DND-41 (cell line): Measurements from ENCODE around the gene LIAS.
"Not testable (repeated sequence)": the region's sequence is repeated elsewhere in the genome, so short reads cannot be mapped to it uniquely, and the experiment has no call there.

Source experiments
- ATAC-seq: fragments of 200-7000 bp; cut with Tn5 transposase; 3 replicates; pipeline ENCODE4 v1.9.1; 2021; ENCODE audit warnings: low read depth; ENCODE audit not compliant: insufficient read depth
- DNase-seq: peaks from one replicate; pipeline ENCODE4 v3.0.0-alpha.2; 2020
- H2AFZ ChIP-seq: 2 replicates; pipeline ENCODE4 v1.6.0; 2012; ENCODE audit warnings: low read depth, low read length
- H3K27ac ChIP-seq: 2 replicates; pipeline ENCODE4 v1.5.1; 2012; ENCODE audit warnings: low read length, inconsistent platforms
- H3K27me3 ChIP-seq: fragments of 200-600 bp; sonication (generic); 2 replicates; pipeline ENCODE4 v1.6.0; 2012; ENCODE audit warnings: low read length, mild to moderate bottlenecking, inconsistent platforms; ENCODE audit not compliant: insufficient read depth, poor library complexity
- H3K36me3 ChIP-seq: 2 replicates; pipeline ENCODE4 v1.5.1; 2012; ENCODE audit warnings: low read length, inconsistent platforms; ENCODE audit not compliant: insufficient read depth
- H3K4me1 ChIP-seq: 2 replicates; pipeline ENCODE4 v1.5.1; 2012; ENCODE audit warnings: mild to moderate bottlenecking, low read length; ENCODE audit not compliant: insufficient read depth
- H3K4me2 ChIP-seq: 2 replicates; pipeline ENCODE4 v1.6.0; 2012; ENCODE audit warnings: mild to moderate bottlenecking, moderate library complexity, low read length, inconsistent platforms; ENCODE audit not compliant: insufficient read depth
- H3K4me3 ChIP-seq, 2 experiments: fragments of 200-600 bp in 1 of 2; shearing (Covaris generic) in 1 of 2; 2 replicates each; pipeline ENCODE4 v1.5.1; 2012 to 2016; ENCODE audit warnings: inconsistent platforms in 2 of 2, low read length in 2 of 2, mild to moderate bottlenecking in 2 of 2, low read depth in 1 of 2, moderate library complexity in 1 of 2
- H3K79me2 ChIP-seq: 2 replicates; pipeline ENCODE4 v1.6.0; 2012; ENCODE audit warnings: low read length, inconsistent platforms; ENCODE audit not compliant: insufficient read depth
- H3K9ac ChIP-seq: 2 replicates; pipeline ENCODE4 v1.6.0; 2012; ENCODE audit warnings: low read depth, mild to moderate bottlenecking, inconsistent platforms, low read length, moderate library complexity
- H3K9me3 ChIP-seq: 2 replicates; pipeline ENCODE4 v1.5.1; 2012; ENCODE audit warnings: low read length, moderate library complexity, mild to moderate bottlenecking, inconsistent platforms; ENCODE audit not compliant: insufficient read depth, severe bottlenecking
- H4K20me1 ChIP-seq: 2 replicates; pipeline ENCODE4 v1.6.0; 2012; ENCODE audit warnings: low read length; ENCODE audit not compliant: insufficient read depth
- CTCF ChIP-seq: IDR thresholded peaks from 2 replicates; pipeline ENCODE4 v1.5.1; 2012; ENCODE audit warnings: borderline replicate concordance, low read length, moderate library complexity, mild to moderate bottlenecking; ENCODE audit not compliant: poor library complexity, severe bottlenecking; ENCODE audit errors: extremely low read depth
- EZH2 ChIP-seq: IDR thresholded peaks from 3 replicates; pipeline ENCODE4 v1.6.1; 2012; ENCODE audit warnings: borderline replicate concordance, low read depth, mild to moderate bottlenecking, moderate library complexity, low read length, inconsistent platforms; ENCODE audit not compliant: severe bottlenecking

Gene LIAS

GRCh38 chr4:39422247-39422646 lies 36.6 kb upstream of the LIAS start:
- Histone ChIP-seq H3K4me1 (no peaks in the 10 kb centered on the region), H3K4me2 (no peak overlapping the region), H3K27ac (no peak overlapping the region), H3K4me3 (no peak overlapping the region), H3K79me2 (no peaks in the 10 kb centered on the region), H3K36me3 (no peaks in the 10 kb centered on the region), H3K27me3 (no peaks in the 10 kb centered on the region), H4K20me1 (no peaks in the 10 kb centered on the region), H2AFZ (no peak overlapping the region), H3K9ac (no peak overlapping the region), H3K9me3 (no peaks in the 10 kb centered on the region)
- no peak for ATAC-seq
- TF ChIP-seq CTCF (no peak), EZH2 (no peak)
- DNase-seq, result no peak

GRCh38 chr4:39425297-39425696 lies 33.6 kb upstream of the LIAS start:
- H3K4me2 ChIP-seq, H3K9me3 ChIP-seq, DNase-seq, H3K36me3 ChIP-seq, H3K79me2 ChIP-seq, H3K9ac ChIP-seq, H3K27me3 ChIP-seq, H4K20me1 ChIP-seq, H3K4me1 ChIP-seq, H3K27ac ChIP-seq, ATAC-seq, H2AFZ ChIP-seq, H3K4me3 ChIP-seq: not testable (repeated sequence)

- no peaks in the 10 kb centered on the region for H3K36me3 ChIP-seq
- H3K9me3 ChIP-seq, result no peaks in the 10 kb centered on the region
- no peaks in the 10 kb centered on the region for H3K4me1 ChIP-seq
- H3K4me2 ChIP-seq, result no peak overlapping the region
- H4K20me1 ChIP-seq, result no peaks in the 10 kb centered on the region
- TF ChIP-seq EZH2, result no peak
- no peak for TF ChIP-seq CTCF
- no peak for ATAC-seq
- no peak overlapping the region for H3K27ac ChIP-seq
- no peaks in the 10 kb centered on the region for H3K79me2 ChIP-seq
- no peaks in the 10 kb centered on the region for H3K27me3 ChIP-seq
- H2AFZ ChIP-seq, result no peak overlapping the region
- no peak overlapping the region for H3K4me3 ChIP-seq
- no peak for DNase-seq
- H3K9ac ChIP-seq, result no peak overlapping the region
These were observed 32.1 kb upstream of the LIAS start for GRCh38 chr4:39426728-39427127.

GRCh38 chr4:39427520-39428114 lies 31.2 kb upstream of the LIAS start:
- Histone ChIP-seq H3K4me1 (no peaks in the 10 kb centered on the region), H3K4me2 (no peak overlapping the region), H4K20me1 (no peaks in the 10 kb centered on the region), H3K27me3 (no peaks in the 10 kb centered on the region), H3K9me3 (no peaks in the 10 kb centered on the region), H3K79me2 (no peaks in the 10 kb centered on the region), H3K9ac (no peak overlapping the region), H3K27ac (no peak overlapping the region), H3K4me3 (no peak overlapping the region), H2AFZ (no peak overlapping the region), H3K36me3 (no peaks in the 10 kb centered on the region)
- TF ChIP-seq CTCF (no peak), EZH2 (no peak)
- DNase-seq (no peak), ATAC-seq (no peak)
